Activated T-helper 1 cell treated with anti-CD3 and anti-CD28 coated beads, Interleukin-2, amount 50 U/mL, for 16 hours (primary cell): ENCODE measurements around the gene GUCY1A2.
"Not testable (repeated sequence)": the region's sequence is repeated elsewhere in the genome, so short reads cannot be mapped to it uniquely, and the experiment has no call there.

Source experiments
- DNase-seq, 2 donors: peaks; one replicate each; pipeline ENCODE4 v3.0.0-alpha.2; 2020; ENCODE audit warnings: low read depth in 1 of 2, low spot score in 1 of 2

GUCY1A2 gene

GRCh38 chr11:106852779-106853178 lies 165.5 kb downstream of the GUCY1A2 start:
- no peak for DNase-seq

GRCh38 chr11:106848526-106848925 lies 169.8 kb downstream of the GUCY1A2 start:
- no peak for DNase-seq

GRCh38 chr11:106842134-106842533 lies 176.1 kb downstream of the GUCY1A2 start:
- no peak for DNase-seq

GRCh38 chr11:106840947-106841346 lies 177.3 kb downstream of the GUCY1A2 start:
- DNase-seq, result no peak

- DNase-seq, result no peak
These were observed 178.1 kb downstream of the GUCY1A2 start for GRCh38 chr11:106840146-106840545.

GRCh38 chr11:106834567-106834966 lies 183.7 kb downstream of the GUCY1A2 start:
- no peak for DNase-seq

GRCh38 chr11:106828976-106829375 lies 189.3 kb downstream of the GUCY1A2 start:
- DNase-seq, result no peak

- DNase-seq, result no peak
These were observed 189.7 kb downstream of the GUCY1A2 start for GRCh38 chr11:106828576-106828975.

GRCh38 chr11:106827687-106828086 lies 190.6 kb downstream of the GUCY1A2 start:
- no peak for DNase-seq

GRCh38 chr11:106826558-106826957 lies 191.7 kb downstream of the GUCY1A2 start:
- DNase-seq, result not testable (repeated sequence)

- DNase-seq, result no peak
These were observed 196.4 kb downstream of the GUCY1A2 start for GRCh38 chr11:106821826-106822225.

GRCh38 chr11:106821291-106821690 lies 197.0 kb downstream of the GUCY1A2 start:
- DNase-seq, result no peak

GRCh38 chr11:106818443-106818842 lies 199.8 kb downstream of the GUCY1A2 start:
- no peak for DNase-seq

GRCh38 chr11:106815209-106815608 lies 203.1 kb downstream of the GUCY1A2 start:
- DNase-seq, result no peak

GRCh38 chr11:106813806-106814205 lies 204.5 kb downstream of the GUCY1A2 start:
- DNase-seq, result no peak

GRCh38 chr11:106794058-106794457 lies 224.2 kb downstream of the GUCY1A2 start:
- DNase-seq, result no peak

- DNase-seq, result no peak
These were observed 228.9 kb downstream of the GUCY1A2 start for GRCh38 chr11:106789406-106789805.

GRCh38 chr11:106787454-106787853 lies 230.8 kb downstream of the GUCY1A2 start:
- DNase-seq, result no peak

GRCh38 chr11:106785913-106786650 lies 232.2 kb downstream of the GUCY1A2 start:
- no peak for DNase-seq

- DNase-seq, result not testable (repeated sequence)
These were observed 241.0 kb downstream of the GUCY1A2 start for GRCh38 chr11:106777302-106777701.

- no peak for DNase-seq
These were observed 247.7 kb downstream of the GUCY1A2 start for GRCh38 chr11:106770489-106771085.

GRCh38 chr11:106765469-106766258 lies 252.6 kb downstream of the GUCY1A2 start:
- no peak for DNase-seq
